Lung (tissue), 12 donors: ENCODE data around the gene EDA. TPM values are rescaled to one million over a fixed set of nuclear protein-coding genes. Genes with fewer than 3 reads are reported as not detected.

Experiments used
- ATAC-seq: fragments of 200-7000 bp; cut with Tn5 transposase; one replicate; pipeline ENCODE4 v1.9.1; 2020; ENCODE audit warnings: moderate number of reproducible peaks; ENCODE audit not compliant: insufficient read depth, low FRiP score
- DNase-seq, 3 donors: peaks; one replicate each; pipeline ENCODE4 v3.0.0-alpha.2; 2013 to 2017
- H3K27ac ChIP-seq, 2 donors: one replicate each; pipeline ENCODE4 v1.5.1; 2013; ENCODE audit warnings: mild to moderate bottlenecking in 2 of 2, moderate library complexity in 2 of 2, control low read depth in 1 of 2, inconsistent platforms in 1 of 2, low read depth in 1 of 2, low read length in 1 of 2
- H3K27me3 ChIP-seq, 3 donors: one replicate each; pipeline ENCODE4 v1.5.1; 2013; ENCODE audit warnings: low read length in 2 of 3; ENCODE audit not compliant: control insufficient read depth in 3 of 3, insufficient read depth in 3 of 3
- H3K36me3 ChIP-seq, 4 donors: one replicate each; pipeline ENCODE4 v1.5.1; 2013; ENCODE audit warnings: low read length in 4 of 4, mild to moderate bottlenecking in 1 of 4, moderate library complexity in 1 of 4; ENCODE audit not compliant: control insufficient read depth in 4 of 4, insufficient read depth in 4 of 4
- H3K4me1 ChIP-seq, 5 donors: one replicate each; pipeline ENCODE4 v1.5.1; 2013; ENCODE audit warnings: low read length in 5 of 5, mild to moderate bottlenecking in 2 of 5, moderate library complexity in 1 of 5; ENCODE audit not compliant: control insufficient read depth in 5 of 5, insufficient read depth in 5 of 5
- H3K4me3 ChIP-seq: one replicate; pipeline ENCODE4 v1.5.1; 2013; ENCODE audit warnings: mild to moderate bottlenecking, control low read depth, moderate library complexity
- H3K9ac ChIP-seq, 2 donors: one replicate each; pipeline ENCODE4 v1.5.1; 2013; ENCODE audit warnings: low read length in 2 of 2, control low read depth in 1 of 2; ENCODE audit not compliant: insufficient read depth in 1 of 2
- H3K9me3 ChIP-seq, 4 donors: one replicate each; pipeline ENCODE4 v1.5.1; 2013; ENCODE audit warnings: low read length in 3 of 4, mild to moderate bottlenecking in 1 of 4, moderate library complexity in 1 of 4; ENCODE audit not compliant: control insufficient read depth in 4 of 4, insufficient read depth in 3 of 4
- CTCF ChIP-seq: IDR thresholded peaks from 2 replicates; pipeline ENCODE4 v1.5.1; 2012; ENCODE audit warnings: mild to moderate bottlenecking; ENCODE audit errors: control extremely low read depth, extremely low read depth
- WGBS, 2 donors: extraction: QIAGEN DNeasy Blood & Tissue Kit; methylation state at CpG; one replicate each; pipeline ENCODE4 v1.1.7; 2013; 5-methylcytosine and 5-hydroxymethylcytosine counted together
- polyA plus RNA-seq, 2 donors: library from polyadenylated mRNA; stranded (reverse); fragments of 200-250 nt; gene quantifications; one replicate each; pipeline ENCODE4 v1.2.1, GENCODE V29; 2013
- total RNA-seq, 2 donors: library from RNA; depleted of rRNA in 1 of 2; stranded (reverse); fragments of >200 nt in 1 of 2; gene quantifications; one replicate each; pipeline ENCODE4 v1.2.1, GENCODE V29; 2014 to 2021
- donor health status: control.
- donor health status: control.
- donor health status: Bipolar disorder and iron deficiency.
- donor health status: healthy.
- donor health status: DM: yes; HTN: yes; CAD: no.

The EDA gene
- total and polyA plus RNA-seq, 4 donors, result 0.93 to 7.9 (median 3.1) TPM

- peaks cover 0 to 3% (median 3%) of the 10 kb centered on the region in 3 donors for H3K27me3 ChIP-seq
- peaks cover 0 to 3% (median 0%) of the 10 kb centered on the region in 5 donors for H3K4me1 ChIP-seq
- DNase-seq (no peak), ATAC-seq (no peak)
- WGBS, 2 donors, result 75 to 86% methylated on average over 2 of the region's 2 CpGs
- H3K27ac ChIP-seq, result no peak overlapping the region
- H3K4me3 ChIP-seq, result no peak overlapping the region
- TF ChIP-seq CTCF, result no peak
- no peaks in the 10 kb centered on the region for H3K36me3 ChIP-seq
- peaks cover 0 to 9% (median 0%) of the 10 kb centered on the region in 4 donors for H3K9me3 ChIP-seq
- no peak overlapping the region for H3K9ac ChIP-seq
These were observed 422.6 kb downstream of the EDA start for GRCh38 chrX:70038515-70038914.

GRCh38 chrX:70038951-70039350 lies 423.0 kb downstream of the EDA start:
- H3K27ac ChIP-seq, result no peak overlapping the region
- no peak for TF ChIP-seq CTCF
- 75 to 100% methylated on average over 1 of the region's 1 CpG for WGBS, 2 donors
- H3K4me3 ChIP-seq, result no peak overlapping the region
- peaks cover 0 to 9% (median 0%) of the 10 kb centered on the region in 4 donors for H3K9me3 ChIP-seq
- H3K36me3 ChIP-seq, result no peaks in the 10 kb centered on the region
- H3K9ac ChIP-seq, result no peak overlapping the region
- H3K4me1 ChIP-seq, result peaks cover 0 to 3% (median 0%) of the 10 kb centered on the region in 5 donors
- DNase-seq (peak in 1 of 3 donors; percentile 9), ATAC-seq (no peak)
- peaks cover 0 to 3% (median 3%) of the 10 kb centered on the region in 3 donors for H3K27me3 ChIP-seq

GRCh38 chrX:70039758-70040157 lies 423.8 kb downstream of the EDA start:
- no peak overlapping the region for H3K4me3 ChIP-seq
- H3K9me3 ChIP-seq, result peaks cover 0 to 9% (median 0%) of the 10 kb centered on the region in 4 donors
- no peak overlapping the region for H3K27ac ChIP-seq
- DNase-seq (no peak), ATAC-seq (no peak)
- peaks cover 0 to 3% (median 0%) of the 10 kb centered on the region in 5 donors for H3K4me1 ChIP-seq
- H3K9ac ChIP-seq, result no peak overlapping the region
- TF ChIP-seq CTCF, result no peak
- 74 to 97% methylated on average over 2 of the region's 2 CpGs for WGBS, 2 donors
- H3K27me3 ChIP-seq, result peaks cover 0 to 3% (median 3%) of the 10 kb centered on the region in 3 donors
- H3K36me3 ChIP-seq, result no peaks in the 10 kb centered on the region

- no peak for TF ChIP-seq CTCF
- 74 to 97% methylated on average over 5 to 6 of the region's 6 CpGs for WGBS, 2 donors
These were observed 426.1 kb downstream of the EDA start for GRCh38 chrX:70041993-70042392.

More at GRCh38 chrX:70041993-70042392, 426.1 kb downstream of the EDA start:
- H3K27me3 ChIP-seq, result peaks cover 0 to 6% (median 5%) of the 10 kb centered on the region in 3 donors
- H3K9ac ChIP-seq, result no peak overlapping the region
- ATAC-seq, result no peak
- no peaks in the 10 kb centered on the region for H3K36me3 ChIP-seq
- H3K4me1 ChIP-seq, result peaks cover 0 to 3% (median 0%) of the 10 kb centered on the region in 5 donors
- no peak overlapping the region for H3K4me3 ChIP-seq
- H3K27ac ChIP-seq, result no peak overlapping the region
- DNase-seq, result no peak
- H3K9me3 ChIP-seq, result peaks cover 0 to 5% (median 0%) of the 10 kb centered on the region in 4 donors
